Measurements from ENCODE around the gene TMEM190.

Gene TMEM190

DNA sequence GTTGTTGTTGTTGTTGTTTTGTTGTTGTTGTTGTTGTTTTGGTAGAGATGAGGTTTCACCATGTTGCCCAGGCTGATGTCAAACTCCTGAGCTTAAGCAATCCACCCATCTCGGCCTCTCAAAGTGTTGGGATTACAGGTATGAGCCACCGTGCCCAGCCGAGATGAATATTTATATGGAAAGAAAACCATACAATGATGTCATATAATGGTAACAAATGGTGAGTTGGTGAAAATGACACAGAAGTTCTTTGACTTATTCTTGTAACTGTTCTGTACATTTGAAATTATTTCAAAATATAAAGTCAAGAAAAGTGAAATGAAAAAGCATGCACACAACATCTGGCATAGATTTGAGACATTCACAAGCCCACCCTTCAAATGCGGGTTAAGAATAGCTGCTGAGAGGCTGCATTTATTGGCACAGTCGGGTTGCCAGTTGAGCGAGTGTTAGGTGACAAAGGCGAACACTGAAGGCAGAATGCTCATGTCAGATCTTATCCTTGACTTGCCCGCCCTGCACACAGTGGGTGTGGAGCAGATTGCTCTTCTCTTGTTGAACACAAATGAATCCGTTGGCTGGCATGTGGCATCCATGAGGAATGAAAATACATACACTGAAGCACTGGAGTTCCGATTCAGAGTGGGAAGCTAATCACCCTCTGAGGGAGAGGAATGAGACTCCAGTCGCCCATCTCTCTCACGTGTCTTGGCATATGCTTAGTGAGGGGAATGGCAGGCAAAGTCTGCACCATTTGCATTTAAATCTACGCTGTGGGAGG lies 46.8 kb downstream of the TMEM190 start:
- no peak for DNase-seq (ENCODE audit: low read depth)

DNA sequence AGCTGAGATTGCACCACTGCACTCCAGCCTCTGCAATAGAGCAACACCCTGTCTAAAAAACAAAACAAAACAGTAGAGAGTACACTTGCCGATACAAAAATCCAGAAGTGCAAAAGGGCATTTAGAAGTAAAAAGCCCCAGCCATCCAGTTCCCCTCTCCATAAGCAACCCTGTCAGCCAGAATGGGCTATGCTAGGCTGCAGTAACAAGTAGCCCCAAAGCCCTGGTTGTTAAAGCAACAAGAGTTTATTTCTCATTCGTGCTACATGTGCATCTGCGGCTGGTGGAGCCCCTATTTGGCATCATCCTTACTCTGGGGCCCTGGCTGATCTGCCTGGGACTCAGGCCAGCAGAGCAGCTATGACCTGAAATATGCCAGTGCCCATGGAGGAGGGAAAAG lies 47.9 kb downstream of the TMEM190 start:
- DNase-seq (ENCODE audit: low read depth) = no peak

DNA sequence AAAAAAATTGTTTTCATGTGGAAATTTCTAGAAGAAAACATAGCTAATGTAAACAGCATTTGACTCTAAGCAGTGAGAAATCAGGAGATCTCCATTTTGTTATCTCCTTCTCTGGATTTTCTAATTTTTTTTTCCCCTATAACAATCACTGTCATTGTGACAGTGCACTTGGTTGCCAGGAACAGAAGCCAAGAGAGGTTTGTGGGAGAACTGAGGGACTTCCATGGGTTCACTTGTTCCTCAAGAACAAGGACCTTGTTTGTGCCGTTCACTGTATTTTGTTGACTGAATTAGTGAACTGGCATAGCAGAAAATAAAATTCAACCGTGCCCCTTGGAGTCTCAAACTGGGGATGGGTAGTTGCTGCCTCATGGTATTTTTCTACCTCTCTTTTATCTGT lies 49.4 kb downstream of the TMEM190 start:
- no peak for DNase-seq (ENCODE audit: low read depth)
